T47D (cell line): ENCODE results near the gene SLC31A1.

ENCODE experiments used
- DNase-seq, 2 experiments: peaks; one replicate each; pipeline versions ENCODE4 v3.0.0 to v3.0.0-alpha.2; 2011 to 2012; ENCODE audit warnings: low read depth in 1 of 2, low spot score in 1 of 2
- JUND ChIP-seq: IDR thresholded peaks from 2 replicates; pipeline ENCODE4 v1.6.1; 2012; ENCODE audit warnings: low read depth
- in situ Hi-C: cut with HindIII; loops from 2 replicates; pipeline ENCODE4 v1.10.0; 2016; ENCODE audit warnings: low sequenced_read_pairs, low pct_unique_long_range_greater_than_20kb

SLC31A1 gene

DNA sequence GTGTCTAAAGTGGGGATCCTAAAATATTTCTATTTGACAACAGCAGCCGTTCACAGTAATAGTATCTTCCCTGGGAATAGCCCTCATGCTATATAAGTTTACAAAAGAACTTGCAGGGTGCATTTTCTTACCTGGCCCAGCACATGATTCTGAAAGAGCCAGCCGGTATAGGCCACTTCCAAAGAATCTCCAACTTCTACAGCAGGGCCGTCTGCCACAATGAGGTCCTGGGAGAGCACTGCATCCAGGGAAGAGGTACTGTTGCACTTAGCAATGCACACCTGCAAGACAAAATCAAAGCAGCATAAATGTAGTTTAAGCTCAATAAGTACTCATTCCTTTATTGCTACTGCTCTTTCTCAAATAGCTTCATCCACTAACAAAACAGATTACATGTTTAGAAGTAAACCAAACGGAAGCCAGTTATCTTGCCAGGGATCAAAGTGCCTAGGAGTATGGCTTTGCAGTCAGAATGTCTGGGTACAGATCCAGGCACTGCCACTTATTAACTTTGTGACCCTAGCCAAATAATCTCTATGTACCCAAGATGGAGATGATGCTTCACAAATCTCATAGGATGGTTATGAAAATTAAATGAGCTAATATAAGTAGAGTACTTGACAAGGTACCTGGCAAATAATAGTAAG, 21.5 kb upstream of the SLC31A1 start:
- TF ChIP-seq JUND: no peak
- in situ Hi-C loops: no loop called here
- DNase-seq: no peak

DNA sequence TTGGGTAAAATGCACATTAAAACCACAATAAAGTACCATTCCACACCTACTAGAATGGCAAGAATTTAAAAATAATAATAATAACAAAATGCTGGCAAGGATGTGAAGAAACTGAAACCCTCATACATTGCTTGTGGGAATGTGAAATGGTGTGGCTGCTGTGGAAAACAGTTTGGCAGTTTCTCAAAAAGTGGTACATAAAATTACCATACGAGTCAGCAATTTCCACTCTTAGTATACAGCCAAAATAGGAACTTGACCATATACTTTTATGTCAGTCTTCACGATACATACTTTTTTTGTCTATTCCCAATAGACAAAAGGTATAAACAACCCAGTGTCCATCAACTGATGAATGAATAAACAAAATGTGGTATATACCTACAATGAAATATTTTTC, 15.9 kb upstream of the SLC31A1 start:
- no peak for DNase-seq
- in situ Hi-C loops: no loop called here
- no peak for TF ChIP-seq JUND

DNA sequence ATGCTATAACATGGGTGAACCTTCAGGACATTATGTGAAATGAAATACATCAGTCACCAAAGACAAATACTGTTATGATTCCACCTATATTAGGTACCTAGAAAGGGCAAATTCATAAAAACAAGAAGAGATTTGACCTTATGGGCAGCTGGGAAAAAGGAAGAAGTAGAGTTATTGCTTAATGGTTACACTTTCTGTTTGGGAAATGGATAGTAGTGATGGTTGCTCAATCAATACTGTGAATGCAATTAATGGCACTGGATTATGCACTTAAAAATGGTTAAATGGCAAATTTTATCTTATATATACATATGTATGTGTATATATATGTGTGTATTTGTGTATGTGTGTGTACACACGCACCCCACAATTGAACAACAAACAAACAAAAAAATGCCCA, 15.5 kb upstream of the SLC31A1 start:
- in situ Hi-C loops: no loop called here
- TF ChIP-seq JUND: no peak
- no peak for DNase-seq

DNA sequence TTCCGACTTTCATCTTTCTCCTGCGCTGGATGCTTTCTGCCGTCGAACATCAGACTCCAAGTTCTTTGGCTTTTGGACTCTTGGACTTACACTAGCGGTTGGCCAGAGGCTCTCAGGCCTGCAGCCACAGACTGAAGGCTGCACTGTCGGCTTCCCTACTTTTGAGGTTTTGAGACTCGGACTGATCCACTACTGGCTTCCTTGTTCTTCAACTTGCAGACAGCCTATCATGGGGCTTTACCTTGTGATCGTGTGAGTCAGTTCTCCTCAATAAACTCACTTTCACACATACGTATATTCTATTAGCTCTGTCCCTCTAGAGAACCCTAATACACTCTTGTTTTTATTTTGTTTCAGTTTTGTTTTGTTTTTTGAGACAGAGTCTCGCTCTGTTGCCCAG, 10.5 kb upstream of the SLC31A1 start:
- TF ChIP-seq JUND: no peak
- in situ Hi-C loops: no loop called here

DNA sequence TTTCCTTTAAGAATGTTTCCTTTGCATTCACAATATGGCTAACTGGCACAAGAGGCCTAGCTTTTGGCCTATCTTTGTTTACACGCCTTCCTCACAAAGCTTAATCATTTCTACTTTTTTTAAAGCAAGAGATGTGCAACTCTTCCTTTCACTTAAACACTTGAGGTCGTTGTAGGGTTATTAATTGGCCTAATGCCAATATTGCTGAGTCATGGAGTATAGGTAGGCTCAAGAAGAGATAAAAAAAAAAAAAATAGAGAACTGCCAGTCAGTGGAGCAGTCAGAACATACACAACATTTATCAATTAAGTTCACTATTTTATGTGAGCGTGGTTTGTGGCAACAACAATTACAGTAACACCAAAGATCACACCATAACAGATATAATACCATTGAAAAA, 6.2 kb upstream of the SLC31A1 start:
- no peak for TF ChIP-seq JUND
- DNase-seq: no peak
- in situ Hi-C loops: no loop called here

More for the DNA sequence above, 10.5 kb upstream of the SLC31A1 start:
- DNase-seq: no peak

DNA sequence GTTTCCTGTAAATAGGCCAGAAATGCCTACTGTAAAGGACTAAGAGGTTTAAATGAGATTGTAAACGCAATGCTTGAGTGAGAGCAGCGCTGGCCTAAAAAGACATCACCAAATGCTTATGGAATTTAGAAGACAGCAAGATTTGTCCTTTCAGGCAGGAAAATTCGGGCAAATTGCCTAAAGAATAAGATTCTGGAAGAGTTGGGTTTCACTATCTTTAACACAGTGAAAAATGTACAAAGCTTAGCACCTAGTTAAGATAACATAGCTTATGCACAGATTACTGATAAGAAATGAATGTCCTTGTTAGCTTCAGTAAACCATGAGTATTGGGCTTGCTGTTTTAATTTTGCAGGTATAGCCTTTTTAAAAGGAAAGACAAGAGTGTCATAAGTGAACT, 4.9 kb upstream of the SLC31A1 start:
- in situ Hi-C loops: no loop called here
- TF ChIP-seq JUND: no peak
- no peak for DNase-seq

DNA sequence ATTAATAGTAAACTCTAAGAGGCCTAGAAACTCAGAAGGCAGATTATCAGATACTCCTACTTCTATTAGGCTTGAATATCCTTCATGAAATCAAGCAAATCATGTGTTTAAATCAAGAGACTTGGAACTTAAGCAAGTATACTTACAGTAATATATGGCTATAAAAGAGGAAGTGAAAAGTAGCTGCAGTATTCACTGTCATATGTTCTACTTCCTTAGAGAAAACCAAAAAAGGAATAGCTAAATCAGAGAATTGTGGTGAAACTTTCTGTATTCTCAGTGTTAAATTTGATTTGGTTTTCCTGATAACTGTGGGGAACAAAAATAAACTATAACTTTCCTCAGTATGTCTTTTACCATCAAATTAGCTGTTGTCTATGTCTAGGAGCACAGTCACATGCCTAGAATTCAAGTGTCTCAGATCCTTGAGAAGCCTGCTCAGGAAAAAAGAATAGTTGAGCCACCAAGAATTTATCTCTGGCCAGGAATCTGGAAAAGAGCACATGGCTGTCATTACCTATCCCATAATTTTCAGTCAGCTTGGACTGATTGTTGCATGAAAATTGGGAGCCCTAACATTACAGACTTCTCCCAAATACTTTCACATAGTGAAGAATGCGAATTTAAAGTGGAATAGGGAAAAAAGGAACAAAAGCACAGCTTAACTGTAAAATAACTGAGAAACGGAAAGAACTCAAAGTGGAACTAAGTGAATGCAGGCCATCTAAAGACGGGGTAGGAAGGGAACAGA, 2.0 kb upstream of the SLC31A1 start:
- no peak for DNase-seq
- TF ChIP-seq JUND: no peak
- in situ Hi-C loops: no loop called here

DNA sequence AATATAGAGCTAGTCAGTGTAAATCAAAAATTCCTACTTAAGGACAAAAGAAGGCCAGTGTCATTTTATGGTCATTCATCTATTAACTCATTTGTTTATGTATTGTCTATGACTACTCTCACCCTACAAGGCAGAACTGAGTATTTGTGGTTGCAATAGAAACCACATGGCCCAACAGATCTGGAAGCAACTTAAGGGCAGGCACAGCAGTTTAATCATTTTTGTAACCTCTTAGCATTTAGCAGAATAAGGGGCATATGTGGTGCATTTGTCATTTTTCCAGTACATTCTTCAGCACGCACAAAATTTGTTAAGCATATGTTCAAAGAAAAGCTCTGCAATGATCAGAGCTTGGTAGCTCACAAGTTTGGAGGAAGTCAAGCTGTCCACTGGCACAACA, 1.4 kb upstream of the SLC31A1 start:
- no peak for TF ChIP-seq JUND
- DNase-seq: no peak
- in situ Hi-C loops: no loop called here

DNA sequence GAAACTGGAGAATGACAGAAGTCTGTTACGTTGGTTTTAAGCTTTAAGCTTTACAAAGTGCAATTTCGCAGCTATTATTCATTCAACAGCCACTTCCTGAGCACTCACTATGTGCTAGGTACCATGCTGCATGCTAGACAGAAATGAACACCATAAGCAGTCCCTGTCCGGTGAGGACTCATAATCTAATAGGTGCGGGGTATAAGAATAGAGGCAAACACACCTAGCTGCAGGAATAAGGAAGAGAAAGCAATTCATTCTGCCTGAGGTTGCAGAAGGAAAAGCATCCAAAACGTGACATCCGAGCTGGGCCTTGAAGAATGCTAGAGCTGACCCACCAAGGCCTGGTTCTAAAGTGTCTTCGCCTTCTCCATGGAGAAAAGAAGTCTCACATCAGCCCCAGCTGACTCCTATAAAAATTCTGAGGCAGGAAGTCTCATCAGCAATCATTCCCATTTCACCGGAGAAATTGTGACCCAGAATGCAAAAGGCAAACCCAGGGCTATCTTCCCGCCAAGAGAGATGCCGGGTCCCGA, 809 bp upstream of the SLC31A1 start:
- peak in 1 of 2 experiments; percentile 18 for DNase-seq
- no peak for TF ChIP-seq JUND
- in situ Hi-C loops: no loop called here

DNA sequence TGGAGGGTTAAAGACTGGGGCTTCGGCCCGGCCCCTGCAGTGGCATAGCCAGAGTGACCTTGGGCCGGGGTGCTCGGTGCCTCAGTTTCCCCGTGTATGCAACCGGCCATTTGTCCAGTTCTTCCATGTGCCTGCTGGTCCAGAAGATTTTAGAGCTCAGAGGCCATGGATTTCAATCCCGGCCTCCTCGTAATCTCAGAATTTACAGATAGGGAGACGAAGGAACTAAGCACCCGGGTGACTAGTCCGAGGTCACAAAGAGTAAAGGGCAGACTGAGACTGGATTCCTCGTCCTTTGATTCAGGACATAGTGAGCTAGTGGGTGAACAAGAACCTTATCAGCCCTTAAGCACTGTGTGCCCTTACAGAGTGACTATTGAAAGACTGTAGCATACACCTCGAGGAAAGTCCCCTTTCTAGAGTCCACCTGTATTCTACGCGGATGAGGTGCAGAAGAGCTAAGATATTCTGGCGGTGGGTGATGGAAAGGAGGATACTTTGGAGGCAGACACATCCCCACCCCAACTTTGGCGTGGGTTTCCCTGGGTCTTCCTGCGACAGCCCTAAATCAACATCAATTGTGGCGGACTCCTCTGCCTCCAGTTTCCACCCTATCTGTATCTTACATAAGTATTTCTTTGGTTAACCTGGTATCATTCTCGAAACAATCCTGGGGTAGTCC, 597 bp downstream of the SLC31A1 start:
- DNase-seq: no peak

DNA sequence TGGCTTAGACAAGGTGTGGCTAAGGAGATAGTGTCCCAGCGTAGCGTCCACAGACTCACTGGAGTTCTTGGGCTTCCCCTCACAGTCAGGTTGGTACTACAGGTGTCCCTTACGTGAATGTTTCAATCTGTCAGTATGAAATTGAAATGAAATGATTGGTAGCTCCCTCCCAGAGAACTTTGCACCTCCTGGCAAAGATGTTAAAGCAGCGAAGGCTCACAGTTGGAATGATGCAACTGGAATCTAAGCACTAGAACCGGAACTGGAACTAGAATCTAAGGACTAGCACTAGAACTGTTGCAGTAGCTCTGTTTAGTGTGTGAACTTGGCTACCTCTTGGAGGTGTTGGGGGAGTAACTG, 1.1 kb downstream of the SLC31A1 start:
- peak in 1 of 2 experiments; percentile 41 for DNase-seq
- TF ChIP-seq JUND: no peak
- in situ Hi-C loops: no loop called here

More for the DNA sequence above, 597 bp downstream of the SLC31A1 start:
- in situ Hi-C loops: no loop called here
- TF ChIP-seq JUND: no peak

DNA sequence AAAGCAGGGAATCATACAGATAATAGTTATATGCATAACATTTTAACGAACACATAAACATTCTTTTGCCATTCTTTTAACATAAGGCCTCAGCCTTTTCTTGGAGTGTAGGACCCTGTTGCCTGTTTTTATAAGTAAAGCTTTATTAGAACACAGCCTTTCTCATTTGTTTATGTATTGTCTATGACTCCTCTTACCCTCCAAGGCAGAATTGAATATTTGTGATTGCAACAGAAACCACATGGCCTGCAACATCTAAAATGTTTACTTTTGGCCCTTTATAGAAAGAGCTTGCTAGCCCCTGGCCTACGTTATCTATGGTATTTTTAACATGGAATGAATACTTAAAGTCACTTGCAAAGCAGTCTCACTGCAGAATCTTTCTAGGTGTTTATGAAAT, 2.6 kb downstream of the SLC31A1 start:
- DNase-seq: no peak
- TF ChIP-seq JUND: no peak
- in situ Hi-C loops: no loop called here

DNA sequence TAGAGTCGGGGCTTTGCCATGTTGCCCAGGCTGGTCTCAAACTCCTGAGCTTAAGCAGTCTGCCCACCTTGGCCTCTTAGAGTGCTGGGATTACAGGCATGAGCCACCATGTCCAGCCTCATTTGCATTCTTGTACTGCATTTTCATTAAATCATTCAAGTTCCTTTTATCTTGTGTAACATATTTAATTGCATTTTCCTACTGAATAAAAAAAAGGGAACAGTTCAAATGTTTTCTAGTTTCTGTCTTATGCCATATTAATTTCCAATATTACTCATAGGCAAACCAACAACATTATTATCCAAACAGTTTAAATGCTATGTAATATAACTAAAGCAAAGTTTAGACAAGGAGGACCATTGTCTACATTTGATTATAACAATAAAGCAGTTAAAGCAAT, 6.1 kb downstream of the SLC31A1 start:
- in situ Hi-C loops: no loop called here
- no peak for TF ChIP-seq JUND
- DNase-seq: no peak
